ENCODE results near the gene CLDN16.

The CLDN16 gene

DNA sequence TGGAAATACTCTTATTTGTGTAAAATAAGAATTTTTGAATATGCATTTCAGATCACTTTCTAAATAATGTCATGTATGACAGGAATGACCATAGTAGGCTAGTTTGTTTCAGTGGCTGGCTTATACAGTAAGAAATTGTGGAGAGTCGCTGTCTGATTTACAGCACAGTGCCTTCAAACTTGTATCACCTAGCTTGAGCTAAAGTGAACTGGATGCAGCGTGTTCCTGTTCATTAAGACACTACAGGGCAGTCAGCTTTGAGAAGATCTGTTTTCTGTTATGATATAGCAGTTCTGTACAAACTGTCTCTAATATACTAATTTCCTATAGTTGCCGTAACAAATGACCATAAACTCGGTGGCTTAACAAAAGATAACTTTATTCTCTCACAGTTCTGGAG, 9.9 kb downstream of the CLDN16 start:
- no CpG with 5 or more reads among the region's 4 CpGs for WGBS (ENCODE audit: extremely low coverage, insufficient coverage, low lambda C conversion rate)
- H3K4me3 ChIP-seq (ENCODE audit: low read length): no peak overlapping the region

DNA sequence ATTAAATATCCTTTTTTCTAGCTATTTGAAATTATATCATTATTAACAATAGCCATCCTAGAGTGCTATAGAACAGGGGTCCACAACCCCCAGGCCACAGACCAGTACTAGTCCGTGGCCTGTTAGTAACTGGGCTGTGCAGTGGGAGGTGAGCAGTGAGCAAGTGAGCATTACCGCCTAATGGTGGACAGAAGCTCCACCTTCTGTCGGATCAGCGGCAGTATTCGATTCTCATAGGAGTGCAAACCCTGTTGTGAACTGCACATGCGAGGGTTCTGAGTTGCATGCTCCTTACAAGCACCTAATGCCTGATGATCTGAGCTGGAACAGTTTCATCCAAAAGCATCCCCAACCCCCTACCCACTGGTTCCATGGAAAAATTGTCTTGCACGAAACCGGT, 11.7 kb downstream of the CLDN16 start:
- H3K27ac ChIP-seq (ENCODE audit: low read depth, low read length): no peak overlapping the region
- H3K4me1 ChIP-seq (ENCODE audit: control insufficient read depth, low read depth, low read length): no peaks in the 10 kb centered on the region
- no peak overlapping the region for H3K4me3 ChIP-seq (ENCODE audit: low read length)
- H3K4ac ChIP-seq (ENCODE audit: low read depth, low read length): no peak overlapping the region
- H4K8ac ChIP-seq (ENCODE audit: low read depth, low read length): no peak overlapping the region
- H2BK120ac ChIP-seq (ENCODE audit: low read depth, low read length): no peak overlapping the region
- no peaks in the 10 kb centered on the region for H3K79me1 ChIP-seq (ENCODE audit: low read length)
- no peak overlapping the region for H3K9ac ChIP-seq (ENCODE audit: low read length)
- no peak overlapping the region for H3K4me2 ChIP-seq (ENCODE audit: low read length)
- H3K79me2 ChIP-seq (ENCODE audit: control insufficient read depth, insufficient read depth, low read length): no peaks in the 10 kb centered on the region
- no peak overlapping the region for H2BK5ac ChIP-seq (ENCODE audit: low read length)
- H3K56ac ChIP-seq (ENCODE audit: low read length): no peak overlapping the region
- no peak overlapping the region for H4K5ac ChIP-seq (ENCODE audit: low read length)
- H3K27me3 ChIP-seq (ENCODE audit: insufficient read depth, low read length, poor library complexity): no peaks in the 10 kb centered on the region
- no peak overlapping the region for H2BK15ac ChIP-seq (replicated peaks; ENCODE audit: low read depth)
- H2AK5ac ChIP-seq (ENCODE audit: low read length): no peak overlapping the region
- no peak overlapping the region for H3K18ac ChIP-seq (ENCODE audit: low read length)
- H3K23ac ChIP-seq (ENCODE audit: low read length): no peak overlapping the region
- no peak for DNase-seq
- H3K36me3 ChIP-seq (ENCODE audit: control insufficient read depth, insufficient read depth, low read length): no peaks in the 10 kb centered on the region
- no CpG with 5 or more reads among the region's 8 CpGs for WGBS (ENCODE audit: extremely low coverage, insufficient coverage, low lambda C conversion rate)

More for the DNA sequence above, 9.9 kb downstream of the CLDN16 start:
- Histone ChIP-seq H2BK5ac (ENCODE audit: low read length) (no peak overlapping the region), H2BK15ac (replicated peaks; ENCODE audit: low read depth) (no peak overlapping the region), H3K79me1 (ENCODE audit: low read length) (no peaks in the 10 kb centered on the region), H3K9ac (ENCODE audit: low read length) (no peak overlapping the region), H3K27ac (ENCODE audit: low read depth, low read length) (no peak overlapping the region), H3K4ac (ENCODE audit: low read depth, low read length) (no peak overlapping the region), H3K18ac (ENCODE audit: low read length) (no peak overlapping the region), H3K4me2 (ENCODE audit: low read length) (no peak overlapping the region), H4K8ac (ENCODE audit: low read depth, low read length) (no peak overlapping the region), H4K5ac (ENCODE audit: low read length) (no peak overlapping the region), H2AK5ac (ENCODE audit: low read length) (no peak overlapping the region), H3K23ac (ENCODE audit: low read length) (no peak overlapping the region), H3K4me1 (ENCODE audit: control insufficient read depth, low read depth, low read length) (no peaks in the 10 kb centered on the region), H2BK120ac (ENCODE audit: low read depth, low read length) (no peak overlapping the region), H3K79me2 (ENCODE audit: control insufficient read depth, insufficient read depth, low read length) (no peaks in the 10 kb centered on the region), H3K36me3 (ENCODE audit: control insufficient read depth, insufficient read depth, low read length) (no peaks in the 10 kb centered on the region), H3K56ac (ENCODE audit: low read length) (no peak overlapping the region), H3K27me3 (ENCODE audit: insufficient read depth, low read length, poor library complexity) (no peaks in the 10 kb centered on the region)
- no peak for DNase-seq

DNA sequence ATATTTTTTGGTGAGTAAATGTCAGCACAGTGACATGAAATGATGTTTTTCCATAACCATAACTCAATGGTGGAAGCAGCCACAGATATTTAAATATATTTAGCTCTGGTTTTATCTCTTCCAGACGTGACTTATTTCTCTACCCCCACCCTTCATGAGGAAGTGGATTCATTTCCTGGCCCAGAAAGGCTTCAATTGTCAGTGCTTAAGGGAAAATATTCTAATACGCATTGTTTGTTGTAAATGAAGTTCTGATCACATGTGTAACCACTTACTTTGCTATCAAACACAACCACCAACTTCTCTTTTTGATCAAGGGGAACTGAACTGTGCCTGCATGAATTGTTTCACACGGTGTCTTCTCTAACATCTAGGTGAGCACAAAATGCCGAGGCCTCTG, 14.0 kb downstream of the CLDN16 start:
- Histone ChIP-seq H3K56ac (ENCODE audit: low read length) (no peak overlapping the region), H3K36me3 (ENCODE audit: control insufficient read depth, insufficient read depth, low read length) (no peaks in the 10 kb centered on the region), H3K4me3 (ENCODE audit: low read length) (no peak overlapping the region), H2AK5ac (ENCODE audit: low read length) (no peak overlapping the region), H3K79me2 (ENCODE audit: control insufficient read depth, insufficient read depth, low read length) (no peaks in the 10 kb centered on the region), H3K9ac (ENCODE audit: low read length) (no peak overlapping the region), H3K4me1 (ENCODE audit: control insufficient read depth, low read depth, low read length) (no peaks in the 10 kb centered on the region), H3K18ac (ENCODE audit: low read length) (no peak overlapping the region), H4K8ac (ENCODE audit: low read depth, low read length) (no peak overlapping the region), H3K79me1 (ENCODE audit: low read length) (no peaks in the 10 kb centered on the region), H2BK5ac (ENCODE audit: low read length) (no peak overlapping the region), H3K4me2 (ENCODE audit: low read length) (no peak overlapping the region), H4K5ac (ENCODE audit: low read length) (no peak overlapping the region), H3K23ac (ENCODE audit: low read length) (no peak overlapping the region), H2BK120ac (ENCODE audit: low read depth, low read length) (no peak overlapping the region), H2BK15ac (replicated peaks; ENCODE audit: low read depth) (no peak overlapping the region), H3K27me3 (ENCODE audit: insufficient read depth, low read length, poor library complexity) (no peaks in the 10 kb centered on the region), H3K27ac (ENCODE audit: low read depth, low read length) (no peak overlapping the region), H3K4ac (ENCODE audit: low read depth, low read length) (no peak overlapping the region)
- DNase-seq: no peak
- no CpG with 5 or more reads among the region's 4 CpGs for WGBS (ENCODE audit: extremely low coverage, insufficient coverage, low lambda C conversion rate)

DNA sequence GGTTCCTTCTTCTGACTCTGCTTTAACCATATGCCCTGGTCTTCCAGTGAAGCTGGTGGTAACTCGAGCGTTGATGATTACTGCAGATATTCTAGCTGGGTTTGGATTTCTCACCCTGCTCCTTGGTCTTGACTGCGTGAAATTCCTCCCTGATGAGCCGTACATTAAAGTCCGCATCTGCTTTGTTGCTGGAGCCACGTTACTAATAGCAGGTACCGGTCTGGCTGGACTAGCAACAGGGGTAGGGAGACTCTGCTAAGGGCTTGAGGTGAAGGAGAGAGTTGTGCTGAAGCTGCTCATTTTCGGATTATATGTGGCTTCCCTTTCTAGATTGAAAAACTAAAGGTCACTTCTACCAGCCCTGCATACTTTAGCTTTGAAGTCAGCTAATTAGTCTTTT, 16.8 kb downstream of the CLDN16 start:
- H3K27me3 ChIP-seq (ENCODE audit: insufficient read depth, low read length, poor library complexity): no peaks in the 10 kb centered on the region
- no peak overlapping the region for H3K4ac ChIP-seq (ENCODE audit: low read depth, low read length)
- H3K4me1 ChIP-seq (ENCODE audit: control insufficient read depth, low read depth, low read length): no peaks in the 10 kb centered on the region
- H2BK15ac ChIP-seq (replicated peaks; ENCODE audit: low read depth): no peak overlapping the region
- H2AK5ac ChIP-seq (ENCODE audit: low read length): no peak overlapping the region
- no peaks in the 10 kb centered on the region for H3K79me1 ChIP-seq (ENCODE audit: low read length)
- peak; percentile 71 for DNase-seq
- H3K18ac ChIP-seq (ENCODE audit: low read length): no peak overlapping the region
- WGBS (ENCODE audit: extremely low coverage, insufficient coverage, low lambda C conversion rate): no CpG with 5 or more reads among the region's 8 CpGs
- H3K4me3 ChIP-seq (ENCODE audit: low read length): no peak overlapping the region
- H3K36me3 ChIP-seq (ENCODE audit: control insufficient read depth, insufficient read depth, low read length): no peaks in the 10 kb centered on the region
- H3K79me2 ChIP-seq (ENCODE audit: control insufficient read depth, insufficient read depth, low read length): no peaks in the 10 kb centered on the region
- no peak overlapping the region for H2BK120ac ChIP-seq (ENCODE audit: low read depth, low read length)
- H3K56ac ChIP-seq (ENCODE audit: low read length): no peak overlapping the region
- H3K23ac ChIP-seq (ENCODE audit: low read length): no peak overlapping the region
- no peak overlapping the region for H3K27ac ChIP-seq (ENCODE audit: low read depth, low read length)
- H3K4me2 ChIP-seq (ENCODE audit: low read length): no peak overlapping the region
- H4K8ac ChIP-seq (ENCODE audit: low read depth, low read length): no peak overlapping the region
- no peak overlapping the region for H4K5ac ChIP-seq (ENCODE audit: low read length)
- H3K9ac ChIP-seq (ENCODE audit: low read length): no peak overlapping the region
- no peak overlapping the region for H2BK5ac ChIP-seq (ENCODE audit: low read length)

DNA sequence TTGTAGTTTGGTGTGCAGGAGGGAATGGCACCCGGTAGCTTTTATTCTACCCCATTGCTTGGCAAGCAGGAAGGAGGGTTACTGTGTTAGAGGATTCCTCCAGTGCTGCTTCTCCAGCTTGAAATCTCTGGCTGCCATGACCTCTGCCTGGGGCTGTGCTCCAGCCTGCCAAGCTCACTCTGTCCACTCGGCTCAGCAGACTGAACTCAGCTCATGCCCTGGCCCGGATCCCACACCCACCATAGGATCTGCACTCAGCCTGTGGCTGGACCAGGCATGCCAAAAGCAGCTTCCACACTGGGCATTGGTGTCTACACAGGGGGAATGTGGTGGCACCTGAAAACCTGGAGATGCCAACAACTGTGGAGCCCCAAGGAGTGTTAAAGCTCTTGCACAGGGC, 26.3 kb downstream of the CLDN16 start:
- no peak overlapping the region for H3K18ac ChIP-seq (ENCODE audit: low read length)
- no peak overlapping the region for H3K56ac ChIP-seq (ENCODE audit: low read length)
- H3K27ac ChIP-seq (ENCODE audit: low read depth, low read length): no peak overlapping the region
- H4K5ac ChIP-seq (ENCODE audit: low read length): no peak overlapping the region
- H3K23ac ChIP-seq (ENCODE audit: low read length): no peak overlapping the region
- no peaks in the 10 kb centered on the region for H3K27me3 ChIP-seq (ENCODE audit: insufficient read depth, low read length, poor library complexity)
- no peak overlapping the region for H2AK5ac ChIP-seq (ENCODE audit: low read length)
- WGBS (ENCODE audit: extremely low coverage, insufficient coverage, low lambda C conversion rate): no CpG with 5 or more reads among the region's 3 CpGs
- no peaks in the 10 kb centered on the region for H3K36me3 ChIP-seq (ENCODE audit: control insufficient read depth, insufficient read depth, low read length)
- no peak overlapping the region for H4K8ac ChIP-seq (ENCODE audit: low read depth, low read length)
- no peak overlapping the region for H2BK5ac ChIP-seq (ENCODE audit: low read length)
- H3K79me1 ChIP-seq (ENCODE audit: low read length): no peaks in the 10 kb centered on the region
- no peak overlapping the region for H3K4me3 ChIP-seq (ENCODE audit: low read length)
- H2BK15ac ChIP-seq (replicated peaks; ENCODE audit: low read depth): no peak overlapping the region
- no peak overlapping the region for H3K9ac ChIP-seq (ENCODE audit: low read length)
- H3K4me2 ChIP-seq (ENCODE audit: low read length): no peak overlapping the region
- no peak overlapping the region for H2BK120ac ChIP-seq (ENCODE audit: low read depth, low read length)
- no peaks in the 10 kb centered on the region for H3K4me1 ChIP-seq (ENCODE audit: control insufficient read depth, low read depth, low read length)
- no peak for DNase-seq
- no peaks in the 10 kb centered on the region for H3K79me2 ChIP-seq (ENCODE audit: control insufficient read depth, insufficient read depth, low read length)
- no peak overlapping the region for H3K4ac ChIP-seq (ENCODE audit: low read depth, low read length)

DNA sequence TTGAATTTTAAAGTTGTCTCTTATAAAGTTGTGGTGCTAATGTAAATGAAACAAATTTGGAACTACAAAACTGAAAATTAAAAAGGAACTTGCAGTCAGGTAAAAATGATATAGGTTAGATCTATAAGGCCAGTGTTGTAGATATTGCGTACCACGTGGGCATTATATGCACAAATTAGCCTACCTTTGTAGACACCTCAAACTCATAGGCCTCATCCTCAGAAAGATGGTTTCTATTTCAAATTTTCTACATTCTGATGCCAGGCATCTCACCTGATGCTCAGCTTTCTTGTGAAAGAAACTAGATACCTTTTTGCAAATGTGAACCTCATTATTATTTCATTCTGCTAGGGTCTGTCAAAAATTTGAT, 36.1 kb downstream of the CLDN16 start:
- Histone ChIP-seq H3K79me2 (ENCODE audit: control insufficient read depth, insufficient read depth, low read length) (no peaks in the 10 kb centered on the region), H2BK120ac (ENCODE audit: low read depth, low read length) (no peak overlapping the region), H3K4ac (ENCODE audit: low read depth, low read length) (no peak overlapping the region), H3K56ac (ENCODE audit: low read length) (no peak overlapping the region), H4K8ac (ENCODE audit: low read depth, low read length) (no peak overlapping the region), H3K79me1 (ENCODE audit: low read length) (no peaks in the 10 kb centered on the region), H2AK5ac (ENCODE audit: low read length) (no peak overlapping the region), H2BK5ac (ENCODE audit: low read length) (no peak overlapping the region), H2BK15ac (replicated peaks; ENCODE audit: low read depth) (no peak overlapping the region), H3K4me1 (ENCODE audit: control insufficient read depth, low read depth, low read length) (no peaks in the 10 kb centered on the region), H3K9ac (ENCODE audit: low read length) (no peak overlapping the region), H3K4me3 (ENCODE audit: low read length) (no peak overlapping the region), H3K4me2 (ENCODE audit: low read length) (no peak overlapping the region), H3K23ac (ENCODE audit: low read length) (no peak overlapping the region), H3K18ac (ENCODE audit: low read length) (no peak overlapping the region), H3K36me3 (ENCODE audit: control insufficient read depth, insufficient read depth, low read length) (no peaks in the 10 kb centered on the region), H3K27me3 (ENCODE audit: insufficient read depth, low read length, poor library complexity) (no peaks in the 10 kb centered on the region), H4K5ac (ENCODE audit: low read length) (no peak overlapping the region), H3K27ac (ENCODE audit: low read depth, low read length) (no peak overlapping the region)
- DNase-seq: no peak
- no CpG with 5 or more reads among the region's 2 CpGs for WGBS (ENCODE audit: extremely low coverage, insufficient coverage, low lambda C conversion rate)
